BLaER1 (cell line): ENCODE results near the gene PINK1.
A peak's percentile ranks its signal among the peaks of the same experiment; 100 is the strongest.

Source experiments
- H3K27ac ChIP-seq: shearing (Covaris generic); formaldehyde crosslinking; 2 replicates; pipeline ENCODE4 v1.8.1; 2022
- H3K27me3 ChIP-seq: shearing (Covaris generic); formaldehyde crosslinking; 2 replicates; pipeline ENCODE4 v1.8.1; 2022
- H3K36me3 ChIP-seq: shearing (Covaris generic); formaldehyde crosslinking; 2 replicates; pipeline ENCODE4 v1.8.1; 2022
- H3K4me1 ChIP-seq: shearing (Covaris generic); formaldehyde crosslinking; 2 replicates; pipeline ENCODE4 v1.8.1; 2022
- H3K4me2 ChIP-seq: shearing (Covaris generic); formaldehyde crosslinking; 2 replicates; pipeline ENCODE4 v1.8.1; 2022
- H3K4me3 ChIP-seq: shearing (Covaris generic); formaldehyde crosslinking; 2 replicates; pipeline ENCODE4 v1.8.1; 2022
- H3K9ac ChIP-seq: shearing (Covaris generic); formaldehyde crosslinking; 2 replicates; pipeline ENCODE4 v1.8.1; 2022
- H3K9me3 ChIP-seq: shearing (Covaris generic); formaldehyde crosslinking; 2 replicates; pipeline ENCODE4 v1.8.1; 2022
- H4K20me1 ChIP-seq: shearing (Covaris generic); formaldehyde crosslinking; 2 replicates; pipeline ENCODE4 v1.8.1; 2022
- Cebpa-rat ChIP-seq: shearing (Covaris generic); IDR thresholded peaks from 2 replicates; pipeline ENCODE4 v1.8.1; 2022

PINK1 gene

DNA sequence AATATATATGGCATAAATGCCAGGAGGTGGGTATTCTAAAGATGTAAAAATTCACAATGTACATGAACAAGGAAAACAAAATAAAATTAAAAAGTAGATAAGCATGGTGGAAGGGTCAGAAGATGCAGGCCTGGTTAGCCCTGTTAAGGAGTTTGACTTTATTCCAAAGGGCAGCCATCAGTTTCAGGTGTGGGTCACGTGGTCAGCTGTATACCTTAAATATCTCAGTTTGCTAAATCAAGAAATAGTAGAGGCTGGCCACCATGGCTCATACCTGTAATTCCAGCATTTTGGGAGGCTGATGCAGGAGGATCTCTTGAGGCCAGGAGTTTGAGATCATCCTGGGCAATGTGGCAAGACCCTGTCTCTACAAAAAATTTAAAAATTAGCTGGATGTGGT is 8.5 kb upstream of the PINK1 start:
- Histone ChIP-seq H3K36me3 (no peaks in the 10 kb centered on the region), H3K4me3 (no peak overlapping the region), H3K9me3 (peaks cover 20% of the 10 kb centered on the region), H3K27ac (no peak overlapping the region), H4K20me1 (no peaks in the 10 kb centered on the region), H3K4me1 (no peaks in the 10 kb centered on the region), H3K27me3 (no peaks in the 10 kb centered on the region), H3K9ac (no peak overlapping the region), H3K4me2 (no peak overlapping the region)
- no peak for TF ChIP-seq Cebpa-rat

DNA sequence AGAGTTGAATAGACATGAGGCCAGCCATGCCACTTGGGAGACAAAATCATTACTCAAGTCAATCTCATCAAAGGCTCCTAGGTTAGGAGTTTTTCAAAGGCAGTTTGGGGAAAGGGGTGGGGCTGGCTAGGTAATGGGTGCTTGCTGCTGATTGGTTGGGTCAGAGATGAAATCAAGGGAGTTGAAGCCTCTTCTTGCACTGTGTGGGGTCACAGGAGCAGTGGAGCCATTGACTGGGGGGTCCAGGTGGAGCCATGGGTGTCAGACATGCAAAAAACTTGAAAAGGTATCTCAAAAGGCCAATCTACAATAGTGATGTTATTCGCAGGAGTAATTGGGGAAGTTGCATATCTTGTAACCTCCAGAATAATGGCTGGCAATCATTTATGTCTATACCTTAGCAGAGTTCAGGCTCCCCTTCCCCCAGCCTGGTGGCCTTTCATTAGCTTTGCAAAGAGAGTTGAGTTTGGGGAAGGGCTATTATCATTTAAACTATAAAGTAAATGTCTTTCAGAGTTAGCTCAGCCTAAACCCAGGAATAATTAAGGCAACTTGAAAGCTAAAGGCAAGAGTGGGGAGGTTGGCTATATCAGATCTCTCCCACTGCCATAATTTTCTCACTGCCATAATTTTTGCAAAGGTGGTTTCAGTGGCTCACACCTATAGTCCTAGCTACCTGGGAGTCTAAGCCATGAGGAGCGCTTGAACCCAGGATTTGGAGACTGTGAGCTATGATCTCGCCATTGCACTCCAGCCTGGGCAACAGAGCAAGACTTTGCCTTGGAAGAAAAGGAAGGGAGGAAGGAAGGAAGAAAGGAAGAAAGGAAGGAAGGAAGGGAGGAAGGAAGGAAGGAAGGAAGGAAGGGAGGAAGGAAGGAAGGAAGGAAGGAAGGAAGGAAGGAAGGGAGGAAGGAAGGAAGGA is 7.8 kb upstream of the PINK1 start:
- no peak overlapping the region for H3K27ac ChIP-seq
- H3K9me3 ChIP-seq: peaks cover 25% of the 10 kb centered on the region
- no peak overlapping the region for H3K9ac ChIP-seq
- H3K4me2 ChIP-seq: no peak overlapping the region
- no peaks in the 10 kb centered on the region for H3K4me1 ChIP-seq
- no peaks in the 10 kb centered on the region for H3K27me3 ChIP-seq
- H4K20me1 ChIP-seq: no peaks in the 10 kb centered on the region
- H3K4me3 ChIP-seq: no peak overlapping the region
- no peak for TF ChIP-seq Cebpa-rat
- no peaks in the 10 kb centered on the region for H3K36me3 ChIP-seq

DNA sequence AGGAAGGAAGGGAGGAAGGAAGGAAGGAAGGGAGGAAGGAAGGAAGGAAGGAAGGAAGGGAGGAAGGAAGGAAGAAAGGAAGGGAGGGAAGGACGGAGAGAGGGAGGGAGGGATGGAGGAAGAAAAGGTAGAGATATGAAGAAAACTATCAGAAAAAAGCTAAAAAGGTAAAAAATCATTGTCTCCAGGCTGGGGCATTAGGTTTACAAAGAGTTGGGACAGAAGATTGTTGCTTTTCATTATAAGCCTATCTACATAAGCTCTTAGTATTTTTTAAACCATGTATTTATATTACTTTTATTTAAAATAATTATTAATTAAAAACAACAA is 7.2 kb upstream of the PINK1 start:
- H3K27ac ChIP-seq: no peak overlapping the region

DNA sequence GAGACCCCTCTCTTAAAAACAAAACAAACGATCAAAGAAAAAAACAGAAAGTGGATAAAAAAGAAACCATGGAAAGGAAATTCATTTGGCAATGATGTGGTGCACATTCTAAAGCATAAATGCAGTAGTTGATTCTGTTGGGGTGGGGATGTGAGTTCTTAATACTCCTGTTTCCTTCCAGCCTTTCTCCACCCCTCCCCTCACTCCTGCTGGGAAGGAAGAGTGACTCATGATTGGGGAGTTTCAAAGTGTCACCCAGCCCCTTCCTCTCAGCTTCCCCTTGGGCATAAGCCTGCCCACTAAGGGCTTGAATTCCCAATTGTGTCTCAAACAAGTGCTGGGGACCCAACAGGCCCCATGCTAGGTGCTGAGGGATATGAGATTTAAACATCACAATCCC is 6.7 kb upstream of the PINK1 start:
- Histone ChIP-seq H3K9me3 (peaks cover 25% of the 10 kb centered on the region), H3K27ac (no peak overlapping the region), H3K9ac (no peak overlapping the region), H3K27me3 (no peaks in the 10 kb centered on the region), H3K4me2 (no peak overlapping the region), H3K4me1 (no peaks in the 10 kb centered on the region), H3K4me3 (no peak overlapping the region), H4K20me1 (no peaks in the 10 kb centered on the region), H3K36me3 (no peaks in the 10 kb centered on the region)
- no peak for TF ChIP-seq Cebpa-rat

More for the DNA sequence above, 7.2 kb upstream of the PINK1 start:
- H3K4me2 ChIP-seq: no peak overlapping the region
- no peaks in the 10 kb centered on the region for H3K27me3 ChIP-seq
- H3K4me1 ChIP-seq: no peaks in the 10 kb centered on the region
- H3K36me3 ChIP-seq: no peaks in the 10 kb centered on the region
- H3K9me3 ChIP-seq: peaks cover 25% of the 10 kb centered on the region
- TF ChIP-seq Cebpa-rat: no peak
- H4K20me1 ChIP-seq: no peaks in the 10 kb centered on the region
- H3K4me3 ChIP-seq: no peak overlapping the region
- H3K9ac ChIP-seq: no peak overlapping the region

DNA sequence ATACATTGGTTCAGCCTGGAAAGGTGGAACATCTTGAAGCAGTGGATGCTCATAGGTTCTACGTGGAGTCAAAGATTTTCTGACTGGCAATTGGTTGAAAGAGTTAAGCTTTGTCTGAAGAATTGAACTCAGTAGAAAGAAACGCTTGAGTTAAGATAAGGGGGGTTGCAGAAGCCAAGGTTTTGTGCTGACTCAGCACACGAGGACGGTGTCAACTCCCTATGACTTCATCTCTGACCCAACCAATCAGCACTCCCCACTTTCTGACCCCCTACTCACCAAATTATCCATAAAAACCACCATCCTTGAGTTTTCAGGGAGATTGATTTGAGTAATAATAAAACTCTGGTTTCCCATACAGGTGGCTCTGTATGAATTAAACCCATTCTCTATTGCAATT is 2.5 kb upstream of the PINK1 start:
- H3K9me3 ChIP-seq: peaks cover 25% of the 10 kb centered on the region
- H4K20me1 ChIP-seq: peaks cover 4% of the 10 kb centered on the region; the same call in 1 of the 2 replicates
- TF ChIP-seq Cebpa-rat: no peak
- peaks cover 11% of the 10 kb centered on the region for H3K4me1 ChIP-seq
- no peaks in the 10 kb centered on the region for H3K27me3 ChIP-seq
- H3K4me3 ChIP-seq: no peak overlapping the region
- H3K9ac ChIP-seq: no peak overlapping the region
- no peak overlapping the region for H3K4me2 ChIP-seq
- no peak overlapping the region for H3K27ac ChIP-seq
- no peaks in the 10 kb centered on the region for H3K36me3 ChIP-seq

DNA sequence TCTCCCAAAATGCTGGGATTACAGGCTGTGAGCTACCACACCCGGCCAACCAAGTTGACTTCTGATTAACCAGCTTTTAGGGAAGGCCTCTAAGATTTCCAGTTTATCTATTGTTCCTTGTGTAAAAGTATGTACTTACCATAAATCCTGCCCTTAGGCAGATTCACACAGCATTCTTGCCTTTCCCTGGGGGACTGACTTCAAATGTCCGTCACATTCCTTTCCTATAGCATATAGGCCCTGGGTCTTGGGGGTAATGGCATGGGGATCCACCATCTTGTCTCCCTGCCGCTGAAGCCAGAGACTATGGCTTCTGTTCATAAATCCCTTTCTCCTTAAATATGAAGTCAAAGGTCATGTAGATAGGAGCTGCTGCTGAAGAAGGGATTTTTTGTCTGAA is 872 bp upstream of the PINK1 start:
- H3K27me3 ChIP-seq: no peaks in the 10 kb centered on the region
- peaks cover 4% of the 10 kb centered on the region; the same call in 1 of the 2 replicates for H4K20me1 ChIP-seq
- H3K36me3 ChIP-seq: no peaks in the 10 kb centered on the region
- no peak for TF ChIP-seq Cebpa-rat
- H3K27ac ChIP-seq: no peak overlapping the region
- no peak overlapping the region for H3K4me3 ChIP-seq
- H3K9ac ChIP-seq: no peak overlapping the region
- H3K9me3 ChIP-seq: peaks cover 25% of the 10 kb centered on the region
- peaks cover 11% of the 10 kb centered on the region for H3K4me1 ChIP-seq
- H3K4me2 ChIP-seq: no peak overlapping the region

DNA sequence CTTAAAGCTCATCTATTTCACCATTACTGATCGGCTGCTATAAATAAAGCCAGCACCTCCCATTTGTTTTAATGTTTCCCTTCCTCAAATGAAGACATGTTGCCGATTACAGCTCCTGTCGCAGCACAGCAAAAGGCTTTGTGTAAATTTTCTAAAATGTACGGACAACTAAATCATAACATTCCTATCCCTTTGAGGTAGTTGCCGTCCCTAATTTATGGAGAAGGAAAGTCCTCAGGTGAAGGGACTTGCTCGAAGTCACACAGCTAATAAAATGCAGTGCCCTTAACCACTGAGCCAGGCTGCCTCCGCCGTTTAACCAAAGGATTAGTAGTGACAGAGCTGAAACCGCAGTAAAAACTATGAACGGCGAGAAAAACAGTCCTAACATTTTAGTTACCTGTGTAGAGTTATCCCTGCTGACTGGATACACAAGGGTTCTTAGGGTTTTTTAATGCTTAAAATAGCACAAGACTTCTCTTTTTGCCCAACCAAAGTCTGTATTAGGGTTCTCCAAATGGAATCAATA is 871 bp downstream of the PINK1 start:
- no peak overlapping the region; the same call in 1 of the 2 replicates for H3K27ac ChIP-seq
- no peaks in the 10 kb centered on the region for H3K27me3 ChIP-seq
- TF ChIP-seq Cebpa-rat: no peak
- H3K9me3 ChIP-seq: peaks cover 10% of the 10 kb centered on the region
- H3K9ac ChIP-seq: peak overlapping the region; percentile 87; the same call in 1 of the 2 replicates
- peaks cover 12% of the 10 kb centered on the region for H3K36me3 ChIP-seq
- H3K4me2 ChIP-seq: peak overlapping the region; percentile 98
- H3K4me3 ChIP-seq: peak overlapping the region; percentile 100
- H3K4me1 ChIP-seq: peaks cover 11% of the 10 kb centered on the region
- peaks cover 4% of the 10 kb centered on the region; the same call in 1 of the 2 replicates for H4K20me1 ChIP-seq

DNA sequence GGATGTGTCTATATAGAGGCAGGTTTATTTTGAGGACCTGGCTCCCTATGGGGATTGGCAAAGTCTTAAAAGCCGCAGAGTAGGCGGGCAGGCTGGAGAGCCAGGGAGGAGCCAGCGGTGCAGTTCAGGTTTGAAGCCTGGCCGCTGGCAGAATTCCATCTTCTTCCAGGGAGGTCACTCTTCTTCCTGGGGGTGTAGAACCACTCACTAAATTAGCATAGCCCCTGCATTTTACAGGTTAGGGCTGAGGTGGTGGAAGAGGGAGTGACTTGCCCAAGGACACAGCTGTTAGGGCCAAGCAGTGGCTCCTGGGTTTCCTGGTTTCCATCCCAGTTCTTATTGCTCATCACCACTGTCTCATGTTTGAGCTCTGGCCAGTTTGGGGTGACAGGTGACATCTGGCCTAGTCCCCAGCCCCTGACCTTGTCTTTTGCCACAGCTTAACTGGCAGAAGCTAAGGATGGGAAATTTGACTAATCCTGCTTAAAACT is 1.4 kb downstream of the PINK1 start:
- no peak for TF ChIP-seq Cebpa-rat
- no peaks in the 10 kb centered on the region for H3K27me3 ChIP-seq
- peak overlapping the region; percentile 100 for H3K4me3 ChIP-seq
- peaks cover 12% of the 10 kb centered on the region for H3K36me3 ChIP-seq
- no peak overlapping the region for H3K27ac ChIP-seq
- H3K4me1 ChIP-seq: peaks cover 11% of the 10 kb centered on the region
- peak overlapping the region; percentile 87 for H3K9ac ChIP-seq
- peaks cover 4% of the 10 kb centered on the region; the same call in 1 of the 2 replicates for H4K20me1 ChIP-seq
- peaks cover 5% of the 10 kb centered on the region for H3K9me3 ChIP-seq
- peak overlapping the region; percentile 98 for H3K4me2 ChIP-seq

DNA sequence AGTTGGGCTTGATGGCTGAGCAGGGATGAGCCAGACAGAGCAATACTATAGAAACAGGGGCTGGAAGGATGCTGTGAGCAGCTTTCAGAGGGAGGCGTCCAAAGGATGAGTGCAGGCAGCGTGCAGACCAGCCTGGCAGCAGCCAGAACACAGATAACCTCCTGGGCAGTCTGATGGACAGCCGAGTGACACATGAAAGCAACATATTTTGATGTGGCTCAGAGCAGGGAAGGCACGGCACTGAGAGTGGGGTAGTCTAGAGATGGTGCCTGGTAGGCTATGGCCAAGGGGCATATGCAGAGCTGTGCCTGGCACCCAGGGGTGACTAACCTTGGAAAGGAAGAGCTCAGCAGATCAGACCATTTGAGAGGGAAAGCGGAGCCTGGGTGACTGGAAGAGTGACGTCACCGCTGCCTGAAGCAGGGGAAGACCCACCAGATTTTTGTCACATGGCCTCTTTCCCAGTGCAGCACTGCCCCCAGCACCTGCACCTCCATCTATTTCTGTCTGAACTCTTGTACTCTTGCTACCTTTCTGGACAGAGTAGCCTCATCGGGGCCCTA is 3.6 kb downstream of the PINK1 start:
- Histone ChIP-seq H4K20me1 (peaks cover 4% of the 10 kb centered on the region), H3K27me3 (no peaks in the 10 kb centered on the region), H3K4me1 (peaks cover 11% of the 10 kb centered on the region), H3K36me3 (peaks cover 12% of the 10 kb centered on the region), H3K9me3 (no peaks in the 10 kb centered on the region), H3K9ac (no peak overlapping the region), H3K27ac (no peak overlapping the region), H3K4me2 (no peak overlapping the region), H3K4me3 (no peak overlapping the region)
- TF ChIP-seq Cebpa-rat: no peak

DNA sequence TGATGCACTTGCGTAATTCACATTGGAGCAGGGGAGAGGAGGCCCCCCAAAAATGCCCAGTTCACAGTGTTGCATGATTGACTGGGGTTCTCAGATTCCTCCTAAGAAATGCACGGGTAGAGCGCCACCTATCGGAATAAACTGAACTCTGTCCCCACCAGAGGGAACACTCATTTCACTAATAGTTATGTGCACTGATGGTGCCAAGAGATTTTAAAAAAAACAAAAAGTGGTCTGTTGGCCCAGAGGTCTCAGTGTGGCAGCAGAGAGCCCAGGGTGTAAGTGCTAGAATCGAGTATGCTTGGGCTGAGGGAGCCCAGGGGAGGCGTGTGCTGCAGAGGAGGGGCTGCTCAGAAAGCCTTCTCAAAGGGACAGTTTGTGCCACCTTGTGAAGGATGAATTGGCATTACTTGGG is 6.9 kb downstream of the PINK1 start:
- Histone ChIP-seq H3K27ac (no peak overlapping the region), H4K20me1 (no peaks in the 10 kb centered on the region; the same call in 1 of the 2 replicates), H3K36me3 (peaks cover 21% of the 10 kb centered on the region), H3K4me3 (no peak overlapping the region), H3K4me2 (no peak overlapping the region), H3K27me3 (no peaks in the 10 kb centered on the region), H3K4me1 (no peaks in the 10 kb centered on the region), H3K9ac (no peak overlapping the region), H3K9me3 (no peaks in the 10 kb centered on the region)
- TF ChIP-seq Cebpa-rat: no peak
